ENCODE results near the gene LHFPL2. TPM values are rescaled to one million over a fixed set of nuclear protein-coding genes. Genes with fewer than 3 reads are reported as not detected.

LHFPL2 gene
- polyA plus RNA-seq, 4 donors, result 48.4 to 62.2 (median 56.3) TPM

GRCh38 chr5:78576376-78576775 lies 72.2 kb downstream of the LHFPL2 start:
- DNase-seq (ENCODE audit: low read depth in 4 of 4, low spot score in 3 of 4), result no peak

- DNase-seq (ENCODE audit: low read depth in 4 of 4, low spot score in 3 of 4), result no peak
Measured at GRCh38 chr5:78574731-78575161, 73.8 kb downstream of the LHFPL2 start.

- no peak for DNase-seq (ENCODE audit: low read depth in 4 of 4, low spot score in 3 of 4)
Measured at GRCh38 chr5:78574131-78574673, 74.4 kb downstream of the LHFPL2 start.

- no peak for DNase-seq (ENCODE audit: low read depth in 4 of 4, low spot score in 3 of 4)
Measured at GRCh38 chr5:78573318-78573717, 75.3 kb downstream of the LHFPL2 start.

GRCh38 chr5:78570646-78571045 lies 77.9 kb downstream of the LHFPL2 start:
- DNase-seq (ENCODE audit: low read depth in 4 of 4, low spot score in 3 of 4), result no peak

- peak; percentile 68 to 86 (median 72) for DNase-seq (ENCODE audit: low read depth in 4 of 4, low spot score in 3 of 4)
Measured at GRCh38 chr5:78569441-78569840, 79.1 kb downstream of the LHFPL2 start.

- DNase-seq (ENCODE audit: low read depth in 4 of 4, low spot score in 3 of 4), result no peak
Measured at GRCh38 chr5:78568676-78569075, 79.9 kb downstream of the LHFPL2 start.

GRCh38 chr5:78568212-78568611 lies 80.4 kb downstream of the LHFPL2 start:
- DNase-seq (ENCODE audit: low read depth in 4 of 4, low spot score in 3 of 4), result no peak

- DNase-seq (ENCODE audit: low read depth in 4 of 4, low spot score in 3 of 4), result no peak
Measured at GRCh38 chr5:78567617-78568016, 81.0 kb downstream of the LHFPL2 start.

GRCh38 chr5:78566747-78567425 lies 81.7 kb downstream of the LHFPL2 start:
- no peak for DNase-seq (ENCODE audit: low read depth in 4 of 4, low spot score in 3 of 4)

- DNase-seq (ENCODE audit: low read depth in 4 of 4, low spot score in 3 of 4), result no peak
Measured at GRCh38 chr5:78565395-78565794, 83.2 kb downstream of the LHFPL2 start.

- DNase-seq (ENCODE audit: low read depth in 4 of 4, low spot score in 3 of 4), result no peak
Measured at GRCh38 chr5:78563621-78564020, 85.0 kb downstream of the LHFPL2 start.

GRCh38 chr5:78562714-78563330 lies 85.8 kb downstream of the LHFPL2 start:
- no peak for DNase-seq (ENCODE audit: low read depth in 4 of 4, low spot score in 3 of 4)

- DNase-seq (ENCODE audit: low read depth in 4 of 4, low spot score in 3 of 4), result no peak
Measured at GRCh38 chr5:78562001-78562400, 86.6 kb downstream of the LHFPL2 start.

- DNase-seq (ENCODE audit: low read depth in 4 of 4, low spot score in 3 of 4), result no peak
Measured at GRCh38 chr5:78561261-78561660, 87.3 kb downstream of the LHFPL2 start.

- DNase-seq (ENCODE audit: low read depth in 4 of 4, low spot score in 3 of 4), result no peak
Measured at GRCh38 chr5:78560000-78560855, 88.3 kb downstream of the LHFPL2 start.

- no peak for DNase-seq (ENCODE audit: low read depth in 4 of 4, low spot score in 3 of 4)
Measured at GRCh38 chr5:78557601-78558000, 91.0 kb downstream of the LHFPL2 start.

GRCh38 chr5:78555870-78556269 lies 92.7 kb downstream of the LHFPL2 start:
- DNase-seq (ENCODE audit: low read depth in 4 of 4, low spot score in 3 of 4), result no peak

- no peak for DNase-seq (ENCODE audit: low read depth in 4 of 4, low spot score in 3 of 4)
Measured at GRCh38 chr5:78554670-78555069, 93.9 kb downstream of the LHFPL2 start.

GRCh38 chr5:78553580-78554353 lies 94.8 kb downstream of the LHFPL2 start:
- DNase-seq (ENCODE audit: low read depth in 4 of 4, low spot score in 3 of 4), result no peak

Measured in left renal pelvis (tissue), 4 donors.